HCT116 (cell line): ENCODE measurements around the gene G3BP2. TPM values are rescaled to one million over a fixed set of nuclear protein-coding genes. Genes with fewer than 3 reads are reported as not detected.

Source experiments
- ATAC-seq: fragments of 200-7000 bp; cut with Tn5 transposase; 2 replicates; pipeline ENCODE4 v1.9.1; 2020; ENCODE audit warnings: mild to moderate bottlenecking, moderate library complexity
- BruUV-seq: library from RNA; stranded (reverse); fragments of 400-500 nt; replicated peaks from 2 replicates; lab custom pipeline; 2021; lab: Mats Ljungman, UMichigan
- CTCF ChIA-PET: fragments of 300-600 bp; sonication (Branson Sonifier 250); formaldehyde crosslinking; loops from one replicate; lab custom pipeline; 2021; ENCODE audit warnings: antibody characterized with exemption; lab: Charles Lee
- POLR2A ChIA-PET: fragments of 300-600, 350-600 bp; sonication (Branson Sonifier 250); formaldehyde crosslinking; loops from one replicate; lab custom pipeline; 2021; ENCODE audit warnings: antibody characterized with exemption; lab: Charles Lee
- RAD21 ChIA-PET, 2 experiments: fragments of 300-600 bp; sonication (Branson Sonifier 250); formaldehyde crosslinking; loops; one replicate each; lab custom pipeline; 2023; ENCODE audit warnings: low total read pairs in 2 of 2; ENCODE audit not compliant: uncharacterized antibody in 2 of 2, unreplicated experiment in 2 of 2, low non-redundant PET in 1 of 2; lab: Charles Lee
- DNase-seq: peaks from one replicate; pipeline ENCODE4 v3.0.0-alpha.2; 2010; ENCODE audit warnings: low read depth, low spot score
- H2AFZ ChIP-seq: fragments of 200-600 bp; shearing (Covaris generic), sonication (generic); 2 replicates; pipeline ENCODE4 v1.6.1; 2017; ENCODE audit warnings: low read depth, mixed run types, mixed read lengths, antibody characterized with exemption, low read length; ENCODE audit not compliant: poor library complexity, severe bottlenecking
- H3K27ac ChIP-seq: 2 replicates; pipeline ENCODE4 v1.5.1; 2012; ENCODE audit warnings: low read depth, low read length
- H3K27me3 ChIP-seq: fragments of 200-600 bp; sonication (generic); 2 replicates; pipeline ENCODE4 v1.6.1; 2016; ENCODE audit warnings: mixed run types, low read length, mixed read lengths; ENCODE audit not compliant: insufficient read depth
- H3K36me3 ChIP-seq, 2 experiments: fragments of 200-500 bp in 1 of 2; fragments of 200-600 bp in 1 of 2; sonication (Bioruptor generic) in 1 of 2; sonication (generic) in 1 of 2; 2 replicates each; pipeline versions ENCODE4 v1.5.1 to v1.6.1; 2014 to 2016; ENCODE audit warnings: low read length in 2 of 2, inconsistent platforms in 1 of 2, mixed read lengths in 1 of 2, mixed run types in 1 of 2; ENCODE audit not compliant: insufficient read depth in 2 of 2, control insufficient read depth in 1 of 2
- H3K4me1 ChIP-seq, 2 experiments: fragments of 200-600 bp in 1 of 2; sonication (generic) in 1 of 2; 2 replicates each; pipeline versions ENCODE4 v1.5.1 to v1.6.1; 2012 to 2017; ENCODE audit warnings: low read length in 2 of 2, inconsistent platforms in 1 of 2, mild to moderate bottlenecking in 1 of 2, mixed read lengths in 1 of 2, mixed run types in 1 of 2, moderate library complexity in 1 of 2; ENCODE audit not compliant: insufficient read depth in 2 of 2, control insufficient read depth in 1 of 2
- H3K4me2 ChIP-seq: fragments of 200-600 bp; sonication (generic); 2 replicates; pipeline ENCODE4 v1.6.1; 2017; ENCODE audit warnings: mixed run types, low read length, mixed read lengths
- H3K4me3 ChIP-seq, 2 experiments: fragments of 200-600 bp in 1 of 2; sonication (generic) in 1 of 2; replicated peaks in 1 of 2; 2 replicates each; pipeline ENCODE4 v1.5.1; 2011 to 2016; ENCODE audit warnings: low read length in 2 of 2, control low read depth in 1 of 2, low read depth in 1 of 2, mild to moderate bottlenecking in 1 of 2, mixed read lengths in 1 of 2, mixed run types in 1 of 2
- H3K79me2 ChIP-seq: fragments of 200-600 bp; sonication (generic); 2 replicates; pipeline ENCODE4 v1.6.1; 2017; ENCODE audit warnings: mild to moderate bottlenecking, mixed run types, low read length, moderate library complexity, mixed read lengths; ENCODE audit not compliant: insufficient read depth
- H3K9ac ChIP-seq: fragments of 200-600 bp; sonication (generic); 2 replicates; pipeline ENCODE4 v1.6.1; 2016; ENCODE audit warnings: low read length, mixed read lengths
- H3K9me2 ChIP-seq: fragments of 200-600 bp; sonication (generic), shearing (Covaris generic); 2 replicates; pipeline ENCODE4 v1.6.1; 2017; ENCODE audit warnings: mixed run types, mild to moderate bottlenecking, moderate library complexity; ENCODE audit not compliant: insufficient read depth
- H3K9me3 ChIP-seq, 2 experiments: fragments of 200-500 bp in 1 of 2; fragments of 200-600 bp in 1 of 2; sonication (Bioruptor generic) in 1 of 2; sonication (generic) in 1 of 2; 2 replicates each; pipeline ENCODE4 v1.6.1; 2014 to 2017; ENCODE audit warnings: low read length in 2 of 2, mixed read lengths in 2 of 2, inconsistent platforms in 1 of 2, low read depth in 1 of 2, mild to moderate bottlenecking in 1 of 2, mixed run types in 1 of 2, moderate library complexity in 1 of 2; ENCODE audit not compliant: control insufficient read depth in 1 of 2, insufficient read depth in 1 of 2
- H4K20me1 ChIP-seq: fragments of 200-600 bp; sonication (generic), shearing (Covaris generic); 2 replicates; pipeline ENCODE4 v1.6.1; 2017; ENCODE audit warnings: mixed run types, mild to moderate bottlenecking, moderate library complexity; ENCODE audit not compliant: insufficient read depth
- intact Hi-C: fragments of 100-400 bp; cut with micrococcal nuclease; formaldehyde crosslinking; loops from 2 replicates; pipeline ENCODE4 v1.10.0; 2022
- total RNA-seq: library from RNA; stranded (reverse); gene quantifications from one replicate; pipeline ENCODE4 v1.2.1, GENCODE V29; 2021; ENCODE audit not compliant: unreplicated experiment
- TF ChIP-seq, protein P1 (sequence below): IDR thresholded peaks from 2 replicates; pipeline ENCODE4 v1.6.1; 2011; ENCODE audit warnings: mild to moderate bottlenecking, low read length, moderate library complexity; ENCODE audit not compliant: insufficient replicate concordance; ENCODE audit errors: extremely low read depth
- TF ChIP-seq, protein P2 (sequence below), 3 experiments: fragments of 200-600 bp in 1 of 3; sonication (generic) in 1 of 3; IDR thresholded peaks in 2 of 3; conservative IDR thresholded peaks in 1 of 3; 2 replicates each; pipeline ENCODE4 v1.5.1; 2012 to 2017; ENCODE audit warnings: low read depth in 2 of 3, low read length in 2 of 3, antibody characterized with exemption in 1 of 3, borderline replicate concordance in 1 of 3, control low read depth in 1 of 3, mild to moderate bottlenecking in 1 of 3, mixed read lengths in 1 of 3, mixed run types in 1 of 3, moderate library complexity in 1 of 3; ENCODE audit not compliant: insufficient read depth in 1 of 3

Gene G3BP2
- total RNA-seq, 1 experiment from 2014 or later: 153 TPM

DNA sequence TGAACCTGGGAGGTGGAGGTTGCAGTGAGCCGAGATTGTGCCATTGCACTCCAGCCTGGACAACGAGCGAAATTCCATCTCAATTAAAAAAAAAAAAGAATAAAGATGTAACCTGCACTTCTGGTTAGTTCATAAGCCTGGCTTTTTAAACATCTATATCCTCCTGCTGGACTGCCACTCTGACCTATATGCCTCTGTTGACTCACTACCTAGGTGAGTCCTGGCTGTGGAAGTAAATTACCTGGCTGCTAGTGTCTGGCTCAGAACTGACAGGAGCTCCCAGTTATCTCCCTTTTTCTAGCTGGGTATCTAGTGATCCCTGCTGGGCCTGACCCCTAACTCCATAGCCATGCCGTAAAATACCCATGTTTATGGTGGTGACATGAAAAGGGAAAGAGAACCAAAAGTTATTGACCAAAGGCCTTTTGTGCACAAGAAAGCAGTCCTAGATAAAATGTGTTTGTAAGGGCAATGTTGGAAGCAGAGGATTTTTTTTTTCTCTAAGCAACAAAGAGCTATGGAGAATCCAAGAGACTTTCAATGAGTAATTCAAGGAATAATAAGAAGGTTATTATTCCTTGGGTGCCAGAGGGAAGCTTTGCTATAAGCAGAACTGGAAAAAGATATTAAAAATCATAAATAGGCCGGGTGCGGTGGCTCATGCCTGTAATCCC is 10.4 kb upstream of the G3BP2 start (continued):
- TF ChIP-seq, protein P1, sequence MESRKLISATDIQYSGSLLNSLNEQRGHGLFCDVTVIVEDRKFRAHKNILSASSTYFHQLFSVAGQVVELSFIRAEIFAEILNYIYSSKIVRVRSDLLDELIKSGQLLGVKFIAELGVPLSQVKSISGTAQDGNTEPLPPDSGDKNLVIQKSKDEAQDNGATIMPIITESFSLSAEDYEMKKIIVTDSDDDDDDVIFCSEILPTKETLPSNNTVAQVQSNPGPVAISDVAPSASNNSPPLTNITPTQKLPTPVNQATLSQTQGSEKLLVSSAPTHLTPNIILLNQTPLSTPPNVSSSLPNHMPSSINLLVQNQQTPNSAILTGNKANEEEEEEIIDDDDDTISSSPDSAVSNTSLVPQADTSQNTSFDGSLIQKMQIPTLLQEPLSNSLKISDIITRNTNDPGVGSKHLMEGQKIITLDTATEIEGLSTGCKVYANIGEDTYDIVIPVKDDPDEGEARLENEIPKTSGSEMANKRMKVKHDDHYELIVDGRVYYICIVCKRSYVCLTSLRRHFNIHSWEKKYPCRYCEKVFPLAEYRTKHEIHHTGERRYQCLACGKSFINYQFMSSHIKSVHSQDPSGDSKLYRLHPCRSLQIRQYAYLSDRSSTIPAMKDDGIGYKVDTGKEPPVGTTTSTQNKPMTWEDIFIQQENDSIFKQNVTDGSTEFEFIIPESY: no peak
- TF ChIP-seq, all 23 proteins: peak for 0

GRCh38 chr4:75679876-75680575 is 6.8 kb upstream of the G3BP2 start:
- DNase-seq: no peak
- intact Hi-C loops: no loop called here
- Histone ChIP-seq H3K9ac (no peak overlapping the region), H2AFZ (no peak overlapping the region), H3K79me2 (peaks cover 3% of the 10 kb centered on the region), H3K9me3 (no peaks in the 10 kb centered on the region), H3K4me1 (no peaks in the 10 kb centered on the region), H3K27me3 (no peaks in the 10 kb centered on the region), H3K36me3 (no peaks in the 10 kb centered on the region), H3K4me3 (no peak overlapping the region), H3K27ac (no peak overlapping the region), H3K4me2 (no peak overlapping the region), H3K9me2 (no peaks in the 10 kb centered on the region), H4K20me1 (no peaks in the 10 kb centered on the region)
- CTCF ChIA-PET: no interaction called here
- ATAC-seq: no peak
- BruUV-seq: no TSS peak
- POLR2A ChIA-PET: no interaction called here
- TF ChIP-seq, protein P2, sequence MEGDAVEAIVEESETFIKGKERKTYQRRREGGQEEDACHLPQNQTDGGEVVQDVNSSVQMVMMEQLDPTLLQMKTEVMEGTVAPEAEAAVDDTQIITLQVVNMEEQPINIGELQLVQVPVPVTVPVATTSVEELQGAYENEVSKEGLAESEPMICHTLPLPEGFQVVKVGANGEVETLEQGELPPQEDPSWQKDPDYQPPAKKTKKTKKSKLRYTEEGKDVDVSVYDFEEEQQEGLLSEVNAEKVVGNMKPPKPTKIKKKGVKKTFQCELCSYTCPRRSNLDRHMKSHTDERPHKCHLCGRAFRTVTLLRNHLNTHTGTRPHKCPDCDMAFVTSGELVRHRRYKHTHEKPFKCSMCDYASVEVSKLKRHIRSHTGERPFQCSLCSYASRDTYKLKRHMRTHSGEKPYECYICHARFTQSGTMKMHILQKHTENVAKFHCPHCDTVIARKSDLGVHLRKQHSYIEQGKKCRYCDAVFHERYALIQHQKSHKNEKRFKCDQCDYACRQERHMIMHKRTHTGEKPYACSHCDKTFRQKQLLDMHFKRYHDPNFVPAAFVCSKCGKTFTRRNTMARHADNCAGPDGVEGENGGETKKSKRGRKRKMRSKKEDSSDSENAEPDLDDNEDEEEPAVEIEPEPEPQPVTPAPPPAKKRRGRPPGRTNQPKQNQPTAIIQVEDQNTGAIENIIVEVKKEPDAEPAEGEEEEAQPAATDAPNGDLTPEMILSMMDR (IDR thresholded peaks at IDR 0.05 in 2 of 3, conservative IDR thresholded peaks at IDR 0.05 in 1 of 3; ENCODE audit: borderline replicate concordance in 1 of 3, insufficient read depth in 1 of 3, low read depth in 2 of 3, low read length in 2 of 3): no peak
- RAD21 ChIA-PET: no interaction called here
